Fibroblast of the conjunctiva (primary cell): ENCODE data around the gene ATP5PB.

Experiments used
- DNase-seq: peaks from one replicate; pipeline ENCODE4 v3.0.0-alpha.2; 2010; ENCODE audit warnings: low read depth

Gene ATP5PB

GRCh38 chr1:111475701-111476100 is 26.4 kb downstream of the ATP5PB start:
- DNase-seq: no peak

GRCh38 chr1:111476214-111476613 is 26.9 kb downstream of the ATP5PB start:
- DNase-seq: no peak

DNA sequence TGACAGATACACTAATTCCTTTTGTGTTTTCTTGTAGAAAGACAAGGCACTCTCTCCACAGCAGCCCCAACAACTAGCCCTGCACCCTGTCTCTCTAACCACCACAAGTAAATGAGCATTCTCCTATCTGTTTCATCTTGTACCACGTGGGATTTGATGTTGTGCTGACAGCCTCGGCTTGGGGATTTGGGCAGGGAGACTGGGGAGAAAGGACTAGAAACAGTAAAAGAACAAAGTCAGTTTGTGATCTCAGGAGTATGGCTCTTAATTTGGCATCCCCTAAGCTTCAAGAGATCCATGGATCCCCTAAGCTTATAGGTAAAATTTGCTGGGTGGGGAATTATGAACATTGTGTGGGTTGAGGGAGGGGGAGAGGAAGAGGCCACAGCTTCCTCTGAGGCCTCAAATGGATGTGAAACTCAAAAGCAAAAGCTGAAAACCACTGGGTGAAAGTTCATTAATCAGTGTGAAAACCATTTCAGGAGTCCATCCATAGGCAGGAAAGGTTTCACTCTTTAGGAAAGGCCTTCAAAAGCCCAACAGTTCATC is 27.6 kb downstream of the ATP5PB start:
- DNase-seq: no peak

DNA sequence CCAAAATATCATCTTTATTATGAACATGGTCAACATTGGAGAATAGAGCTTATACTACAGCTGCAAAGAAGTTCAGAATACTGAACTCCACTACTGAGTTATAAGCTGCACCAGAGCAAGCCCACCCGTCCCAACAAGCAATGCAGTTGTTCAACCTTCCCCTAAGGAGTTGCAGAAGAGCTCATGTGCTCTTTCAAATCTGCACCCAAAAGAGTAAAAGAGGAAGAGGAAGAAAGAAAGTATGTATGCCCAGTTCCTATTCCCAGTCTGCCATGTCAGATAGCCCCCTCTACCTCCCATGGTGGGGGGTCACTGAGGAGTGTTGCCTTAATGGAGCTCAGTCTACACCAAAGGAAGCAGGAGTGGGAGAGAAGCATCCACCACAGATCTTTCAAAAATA is 31.4 kb downstream of the ATP5PB start:
- no peak for DNase-seq

- DNase-seq: peak; percentile 21
Observed at GRCh38 chr1:111481387-111482221, 32.3 kb downstream of the ATP5PB start.

- no peak for DNase-seq
Observed at GRCh38 chr1:111483166-111483565, 33.9 kb downstream of the ATP5PB start.

GRCh38 chr1:111483876-111484275 is 34.6 kb downstream of the ATP5PB start:
- DNase-seq: no peak

DNA sequence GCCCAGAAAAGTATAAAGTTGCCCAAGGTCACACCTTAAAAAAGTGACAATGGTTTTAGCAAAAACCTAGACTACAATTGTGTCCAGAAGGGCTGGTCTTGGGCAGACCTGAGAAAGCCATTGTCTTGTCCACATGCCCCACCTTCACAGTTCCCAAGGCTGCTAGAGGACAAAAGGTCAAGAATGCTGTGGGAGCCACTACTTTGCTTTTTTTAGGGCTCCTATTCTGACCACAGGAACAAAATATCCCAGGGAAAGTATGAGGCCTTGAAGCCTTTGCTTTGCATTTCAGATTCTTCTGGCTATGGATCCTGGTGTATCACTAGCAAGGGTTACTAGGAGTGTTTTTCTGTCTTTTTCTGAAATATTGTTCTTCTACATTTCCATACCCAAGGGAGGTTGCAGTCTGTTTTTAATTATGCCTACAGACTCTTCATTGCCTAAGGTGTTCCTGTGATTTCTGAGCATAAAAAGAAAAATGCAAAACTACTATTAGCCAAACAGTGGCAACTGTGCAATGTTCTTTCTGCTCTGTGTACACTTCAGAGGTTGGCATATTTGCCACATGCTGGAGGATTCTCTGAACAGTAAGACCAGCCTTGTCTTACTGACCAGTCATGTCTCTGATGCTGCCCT is 35.2 kb downstream of the ATP5PB start:
- DNase-seq: no peak

- no peak for DNase-seq
Observed at GRCh38 chr1:111486431-111486830, 37.2 kb downstream of the ATP5PB start.

GRCh38 chr1:111487133-111487532 is 37.9 kb downstream of the ATP5PB start:
- no peak for DNase-seq

- DNase-seq: no peak
Observed at GRCh38 chr1:111488669-111489068, 39.4 kb downstream of the ATP5PB start.

GRCh38 chr1:111489604-111490003 is 40.3 kb downstream of the ATP5PB start:
- DNase-seq: no peak

- DNase-seq: no peak
Observed at GRCh38 chr1:111490220-111490619, 41.0 kb downstream of the ATP5PB start.

GRCh38 chr1:111491070-111491469 is 41.8 kb downstream of the ATP5PB start:
- no peak for DNase-seq

GRCh38 chr1:111496398-111496797 is 47.1 kb downstream of the ATP5PB start:
- DNase-seq: no peak

DNA sequence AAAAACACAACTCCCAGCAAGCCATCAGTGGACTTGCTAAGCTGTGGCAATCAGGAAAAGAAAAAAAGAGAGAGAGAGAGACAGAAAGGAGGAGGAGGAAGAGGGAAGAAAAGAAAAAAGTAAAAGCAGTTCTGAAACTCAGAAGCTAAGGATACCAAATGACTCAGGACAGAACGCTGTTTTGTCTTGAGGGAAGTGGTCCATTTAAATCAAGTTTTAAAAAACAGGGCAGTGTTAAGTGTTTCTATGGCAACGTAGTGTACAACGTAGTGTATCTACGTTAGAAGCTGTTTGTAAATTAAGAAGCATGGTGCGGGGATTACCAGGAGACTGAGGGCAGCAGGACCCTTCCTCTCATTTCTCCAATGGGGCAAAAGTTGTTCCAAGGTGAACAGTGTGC is 48.3 kb downstream of the ATP5PB start:
- no peak for DNase-seq

GRCh38 chr1:111499026-111499785 is 49.9 kb downstream of the ATP5PB start:
- no peak for DNase-seq

DNA sequence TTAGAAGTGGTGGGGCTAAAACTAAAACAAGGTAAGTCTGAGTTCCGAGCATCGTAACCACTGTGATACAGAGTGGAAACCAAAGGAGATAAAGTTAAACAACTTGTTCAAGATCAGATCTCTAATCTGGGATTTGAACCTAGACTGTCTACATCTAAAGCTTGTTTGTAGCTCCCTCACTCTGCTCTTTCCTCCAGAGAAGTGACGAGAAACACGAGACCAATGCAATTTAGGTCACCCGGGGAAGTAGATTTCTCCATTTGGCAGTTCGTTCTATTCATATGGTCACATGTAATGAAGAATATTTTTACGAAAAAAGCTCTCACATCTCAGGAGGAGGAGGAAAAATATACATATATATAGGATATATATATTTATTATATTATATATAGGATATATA is 52.4 kb downstream of the ATP5PB start:
- no peak for DNase-seq

GRCh38 chr1:111503585-111504060 is 54.4 kb downstream of the ATP5PB start, which contains the start of the genes ADORA3 and TMIGD3:
Gene ADORA3, minus strand, starts transcription at chr1:111503633. Its CDS starts 279 bp downstream, at chr1:111503354.
Gene TMIGD3, minus strand, starts transcription at chr1:111503633. Its CDS starts 279 bp downstream, at chr1:111503354.
- DNase-seq: no peak

DNA sequence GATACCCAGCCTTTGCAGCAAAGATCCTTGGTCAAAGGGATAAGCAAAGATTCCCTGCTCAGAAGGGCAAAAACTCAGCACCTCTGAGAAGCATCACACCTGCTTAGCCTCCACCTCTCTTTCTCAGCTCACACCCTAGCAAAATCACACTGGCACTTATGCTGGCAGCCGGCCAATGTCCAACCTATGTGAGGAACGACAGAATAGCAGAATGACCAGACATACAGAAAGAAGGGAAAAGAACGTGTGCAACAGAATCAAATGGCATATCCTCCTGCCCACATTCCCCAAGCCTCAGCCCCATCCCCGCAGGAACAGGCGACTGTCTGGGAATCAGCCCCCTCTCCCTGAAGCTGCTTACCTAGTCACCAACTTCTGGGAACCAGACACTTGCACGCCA is 54.8 kb downstream of the ATP5PB start:
- no peak for DNase-seq

GRCh38 chr1:111505641-111506119 is 56.4 kb downstream of the ATP5PB start:
- DNase-seq: no peak

DNA sequence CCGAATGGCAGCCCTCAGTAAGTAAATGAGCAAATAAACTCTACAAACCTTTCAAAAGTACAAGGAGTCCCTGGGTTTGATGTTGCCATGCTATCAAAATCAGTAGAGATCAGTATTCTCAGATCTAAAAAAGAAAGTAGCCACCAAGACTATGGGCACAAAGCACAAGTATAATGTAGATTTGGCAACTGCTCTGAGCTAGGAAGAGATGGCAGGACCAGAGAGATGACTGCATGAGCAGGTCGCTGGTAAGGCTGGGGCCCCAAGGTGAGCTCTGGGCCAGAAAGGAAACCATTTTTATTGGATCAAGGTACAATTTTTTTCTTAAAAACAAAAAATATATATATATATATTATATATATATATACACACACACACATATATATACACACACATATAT is 57.3 kb downstream of the ATP5PB start:
- DNase-seq: no peak
